ENCODE data around the gene B3GNT8. TPM values are rescaled to one million over a fixed set of nuclear protein-coding genes. Genes with fewer than 3 reads are reported as not detected.
"Not testable (repeated sequence)": the region's sequence is repeated elsewhere in the genome, so short reads cannot be mapped to it uniquely, and the experiment has no call there.

The B3GNT8 gene, protein sequence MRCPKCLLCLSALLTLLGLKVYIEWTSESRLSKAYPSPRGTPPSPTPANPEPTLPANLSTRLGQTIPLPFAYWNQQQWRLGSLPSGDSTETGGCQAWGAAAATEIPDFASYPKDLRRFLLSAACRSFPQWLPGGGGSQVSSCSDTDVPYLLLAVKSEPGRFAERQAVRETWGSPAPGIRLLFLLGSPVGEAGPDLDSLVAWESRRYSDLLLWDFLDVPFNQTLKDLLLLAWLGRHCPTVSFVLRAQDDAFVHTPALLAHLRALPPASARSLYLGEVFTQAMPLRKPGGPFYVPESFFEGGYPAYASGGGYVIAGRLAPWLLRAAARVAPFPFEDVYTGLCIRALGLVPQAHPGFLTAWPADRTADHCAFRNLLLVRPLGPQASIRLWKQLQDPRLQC
- total RNA-seq, result 0.94 TPM
- polyA plus RNA-seq, result 4.1 TPM
- long read RNA-seq, donor 1, result 0 reads
- long read RNA-seq, donor 2, result 0 reads
- long read RNA-seq, donor 3, result 0 reads
- long read RNA-seq, donor 4, partial matches to known transcripts, result 0 of 1 reads
- long read RNA-seq, donor 4, other reads (novel, unspliced or antisense), result 0 of 1 reads
- long read RNA-seq, donor 5, result 0 reads
- long read RNA-seq, donor 6, partial matches to known transcripts, result 0 of 2 reads
- long read RNA-seq, donor 6, other reads (novel, unspliced or antisense), result 0 of 2 reads
- long read RNA-seq, donor 7, result 0 reads
- long read RNA-seq, donor 8, result 0 reads
- long read RNA-seq, donor 9, result 0 reads
- long read RNA-seq, donor 10, result 0 reads

DNA sequence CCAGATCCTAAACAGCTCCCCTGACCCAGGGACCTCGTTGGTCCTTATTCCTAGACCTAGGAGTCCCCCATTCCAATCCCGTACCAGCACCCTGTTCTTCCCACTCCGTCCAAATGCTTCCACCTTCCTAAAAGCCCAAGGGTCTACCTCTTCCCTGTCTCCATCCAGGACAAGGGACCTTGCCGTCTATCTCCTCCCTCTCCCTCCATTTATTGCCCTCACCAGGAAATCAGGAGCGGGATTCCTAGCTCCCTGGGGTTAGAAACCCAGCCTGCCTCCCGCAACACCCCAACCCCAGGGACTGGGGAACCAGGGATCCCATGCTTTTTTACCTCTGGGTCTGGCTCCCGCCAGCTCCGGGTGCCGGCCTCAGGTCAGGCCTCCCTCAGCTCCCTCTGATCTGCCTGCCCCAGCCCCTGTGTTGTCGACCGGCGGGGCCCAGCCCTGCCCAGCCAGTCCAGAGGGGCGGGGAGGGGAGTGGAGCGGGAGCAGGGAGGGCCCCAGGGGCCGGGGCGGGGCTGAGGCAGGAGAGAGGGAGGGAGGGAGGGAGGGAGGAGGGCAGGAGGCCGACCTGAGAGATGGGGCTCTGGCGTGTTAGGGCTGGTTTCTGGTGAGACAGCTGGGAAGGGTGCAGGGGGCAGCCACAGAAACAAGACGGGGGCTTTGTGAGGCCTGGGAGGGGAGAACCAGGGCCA lies at the start of gene B3GNT8:
Gene B3GNT8 (minus strand): TSS at position 423 of the 695 bp plus-strand sequence. CDS start 596 bp downstream, outside the sequence.
- 26% methylated on average over 19 of the region's 19 CpGs for whole genome bisulfite sequencing
- Histone ChIP-seq H3K9me3 (ENCODE audit: control insufficient read depth in 2 of 2, insufficient read depth in 1 of 2, low read length in 1 of 2) (no peaks in the 10 kb centered on the region), H3K27ac (ENCODE audit: low read depth in 1 of 2, low read length in 1 of 2) (peak within 1 kb of the TSS; percentile 60 to 78), H3K4me3 (ENCODE audit: low read length in 2 of 2) (peak within 1 kb of the TSS; percentile 26 to 32), H3K4me1 (ENCODE audit: control insufficient read depth in 2 of 2, insufficient read depth in 2 of 2, low read length in 2 of 2) (peaks cover 13 to 22% of the 10 kb centered on the region in 2 donors), H3K27me3 (ENCODE audit: control insufficient read depth in 2 of 2, insufficient read depth in 1 of 2, low read length in 1 of 2) (no peaks in the 10 kb centered on the region), H3K36me3 (ENCODE audit: control insufficient read depth in 2 of 2, insufficient read depth in 2 of 2, low read length in 1 of 2) (peaks cover 31 to 52% of the 10 kb centered on the region in 2 donors)
- DNase-seq (ENCODE audit: low read depth in 6 of 9, low spot score in 9 of 9), result peak in 5 of 9 donors; percentile 29 to 64 (median 41)

DNA sequence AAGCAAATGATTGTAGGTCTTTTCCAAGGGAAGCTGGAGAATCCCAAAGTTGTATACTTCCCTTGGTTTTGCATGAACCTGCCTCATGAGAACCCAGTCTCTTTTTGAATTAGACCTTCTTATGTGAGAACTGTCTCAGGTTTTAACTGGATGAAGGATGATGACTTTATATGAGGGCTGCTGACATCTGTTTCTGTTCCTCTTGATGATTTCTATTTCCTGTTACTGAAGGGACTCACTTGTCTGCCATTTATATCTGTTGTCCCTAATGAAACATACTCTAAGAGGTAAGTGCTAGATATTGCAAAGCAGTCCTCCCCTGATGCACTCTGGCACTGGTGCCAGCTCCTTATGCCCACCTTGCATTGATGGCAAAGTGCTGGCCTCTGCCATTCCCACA lies 49.4 kb upstream of the B3GNT8 start:
- DNase-seq (ENCODE audit: low read depth in 6 of 9, low spot score in 9 of 9), result no peak
- Histone ChIP-seq H3K4me3 (ENCODE audit: low read length in 2 of 2) (no peak overlapping the region), H3K9me3 (ENCODE audit: control insufficient read depth in 2 of 2, insufficient read depth in 1 of 2, low read length in 1 of 2) (no peaks in the 10 kb centered on the region), H3K4me1 (ENCODE audit: control insufficient read depth in 2 of 2, insufficient read depth in 2 of 2, low read length in 2 of 2) (no peaks in the 10 kb centered on the region), H3K36me3 (ENCODE audit: control insufficient read depth in 2 of 2, insufficient read depth in 2 of 2, low read length in 1 of 2) (no peaks in the 10 kb centered on the region), H3K27ac (ENCODE audit: low read depth in 1 of 2, low read length in 1 of 2) (no peak overlapping the region), H3K27me3 (ENCODE audit: control insufficient read depth in 2 of 2, insufficient read depth in 1 of 2, low read length in 1 of 2) (peaks cover 0 to 15% of the 10 kb centered on the region in 2 donors)

DNA sequence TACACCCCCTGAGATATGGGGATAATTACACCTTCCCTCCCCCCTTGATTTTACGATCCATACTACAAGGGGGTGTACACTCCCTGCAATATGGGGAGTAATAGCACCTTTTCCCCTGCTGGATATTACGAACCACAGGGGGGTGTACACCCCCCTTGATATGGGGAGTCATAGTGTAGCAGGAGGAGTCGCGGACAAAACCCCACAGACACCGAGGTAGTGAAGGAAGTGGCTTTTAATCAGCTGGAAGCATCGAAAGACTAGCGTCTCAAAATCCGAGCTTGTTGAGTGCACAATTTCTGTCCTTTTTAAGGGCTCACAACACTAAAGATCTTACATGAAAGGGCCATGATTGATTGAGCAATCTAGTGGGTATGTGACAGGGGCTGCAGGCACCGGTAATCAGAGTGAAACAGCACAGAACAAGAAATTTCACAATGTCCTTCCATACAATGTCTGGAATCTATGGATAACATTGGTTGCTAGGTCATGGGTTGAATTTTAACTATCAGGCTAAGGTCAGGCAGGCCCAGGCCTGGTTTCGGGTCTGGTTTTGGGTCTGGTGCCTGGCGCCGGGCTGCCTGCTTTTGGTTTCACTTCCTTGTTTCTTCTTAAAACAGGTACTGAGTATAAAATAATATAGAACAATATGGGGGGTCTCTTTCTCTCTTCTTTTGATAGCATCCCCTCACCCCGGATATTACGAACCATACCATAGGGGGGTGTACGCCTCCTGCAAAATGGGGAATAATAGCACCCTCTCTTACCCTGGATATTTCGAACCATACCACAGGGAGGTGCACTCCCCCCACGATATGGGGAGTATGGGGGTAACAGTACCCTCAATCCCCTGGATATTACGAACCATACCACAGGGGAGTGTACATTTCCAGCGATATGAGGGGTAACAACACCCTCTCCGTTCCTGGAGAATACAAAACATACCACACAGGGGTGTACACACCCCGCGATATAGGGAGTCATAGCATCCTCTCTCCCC lies 36.4 kb upstream of the B3GNT8 start:
- H3K27ac ChIP-seq (ENCODE audit: low read depth in 1 of 2, low read length in 1 of 2); H3K27me3 ChIP-seq (ENCODE audit: control insufficient read depth in 2 of 2, insufficient read depth in 1 of 2, low read length in 1 of 2); H3K36me3 ChIP-seq (ENCODE audit: control insufficient read depth in 2 of 2, insufficient read depth in 2 of 2, low read length in 1 of 2); H3K4me3 ChIP-seq (ENCODE audit: low read length in 2 of 2); DNase-seq (ENCODE audit: low read depth in 6 of 9, low spot score in 9 of 9); H3K4me1 ChIP-seq (ENCODE audit: control insufficient read depth in 2 of 2, insufficient read depth in 2 of 2, low read length in 2 of 2); H3K9me3 ChIP-seq (ENCODE audit: control insufficient read depth in 2 of 2, insufficient read depth in 1 of 2, low read length in 1 of 2): not testable (repeated sequence)
- WGBS, result 85% methylated on average over 22 of the region's 22 CpGs

DNA sequence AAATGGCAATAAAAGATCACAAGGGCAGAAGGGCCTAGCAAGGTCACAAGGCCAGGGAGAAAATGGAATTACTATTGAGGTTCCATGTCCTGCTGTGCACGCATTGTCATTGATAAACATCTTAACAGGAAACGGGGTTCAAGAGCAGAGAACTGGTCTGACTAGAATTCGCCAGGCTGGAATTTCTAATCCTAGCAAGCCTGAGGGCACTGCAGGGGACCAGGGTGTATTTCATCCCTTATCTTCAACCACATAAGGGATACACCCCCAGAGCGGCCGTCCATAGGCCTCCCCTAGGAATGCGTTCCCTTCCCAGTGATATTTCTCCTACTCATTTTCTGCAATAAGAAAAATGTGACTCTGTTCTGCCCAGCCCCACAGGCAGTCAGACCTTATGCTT lies 35.3 kb upstream of the B3GNT8 start:
- H3K4me1 ChIP-seq (ENCODE audit: control insufficient read depth in 2 of 2, insufficient read depth in 2 of 2, low read length in 2 of 2), result no peaks in the 10 kb centered on the region
- no peaks in the 10 kb centered on the region for H3K36me3 ChIP-seq (ENCODE audit: control insufficient read depth in 2 of 2, insufficient read depth in 2 of 2, low read length in 1 of 2)
- no peak overlapping the region for H3K27ac ChIP-seq (ENCODE audit: low read depth in 1 of 2, low read length in 1 of 2)
- 83% methylated on average over 6 of the region's 6 CpGs for WGBS
- no peaks in the 10 kb centered on the region for H3K27me3 ChIP-seq (ENCODE audit: control insufficient read depth in 2 of 2, insufficient read depth in 1 of 2, low read length in 1 of 2)
- H3K9me3 ChIP-seq (ENCODE audit: control insufficient read depth in 2 of 2, insufficient read depth in 1 of 2, low read length in 1 of 2), result no peaks in the 10 kb centered on the region
- DNase-seq (ENCODE audit: low read depth in 6 of 9, low spot score in 9 of 9), result no peak
- H3K4me3 ChIP-seq (ENCODE audit: low read length in 2 of 2), result no peak overlapping the region

DNA sequence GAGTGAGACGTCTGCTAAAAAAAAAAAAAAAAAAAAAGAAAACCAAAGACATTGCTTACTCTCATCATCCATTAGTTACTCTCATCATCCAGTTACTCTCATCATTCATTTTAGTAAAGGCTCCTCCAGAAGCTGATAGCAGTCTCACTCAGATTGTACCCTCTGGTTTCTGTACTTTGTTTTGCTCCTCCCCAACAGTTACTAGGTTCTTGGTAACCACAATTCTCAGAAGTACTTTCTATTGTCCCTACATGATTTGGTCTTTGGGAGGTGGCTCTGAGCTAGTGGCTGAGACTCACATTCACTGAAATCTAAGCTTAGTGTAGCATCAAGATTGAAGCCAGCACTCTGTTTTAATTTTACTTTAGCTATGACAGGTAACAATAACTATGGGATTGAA lies 30.1 kb upstream of the B3GNT8 start:
- H3K4me1 ChIP-seq (ENCODE audit: control insufficient read depth in 2 of 2, insufficient read depth in 2 of 2, low read length in 2 of 2), result no peaks in the 10 kb centered on the region
- H3K27ac ChIP-seq (ENCODE audit: low read depth in 1 of 2, low read length in 1 of 2), result no peak overlapping the region
- peaks cover 0 to 2% of the 10 kb centered on the region in 2 donors for H3K27me3 ChIP-seq (ENCODE audit: control insufficient read depth in 2 of 2, insufficient read depth in 1 of 2, low read length in 1 of 2)
- peak in 1 of 9 donors; percentile 9 for DNase-seq (ENCODE audit: low read depth in 6 of 9, low spot score in 9 of 9)
- H3K4me3 ChIP-seq (ENCODE audit: low read length in 2 of 2), result no peak overlapping the region
- no peaks in the 10 kb centered on the region for H3K36me3 ChIP-seq (ENCODE audit: control insufficient read depth in 2 of 2, insufficient read depth in 2 of 2, low read length in 1 of 2)
- H3K9me3 ChIP-seq (ENCODE audit: control insufficient read depth in 2 of 2, insufficient read depth in 1 of 2, low read length in 1 of 2), result no peaks in the 10 kb centered on the region
- 69% methylated on average over 1 of the region's 1 CpG for WGBS

DNA sequence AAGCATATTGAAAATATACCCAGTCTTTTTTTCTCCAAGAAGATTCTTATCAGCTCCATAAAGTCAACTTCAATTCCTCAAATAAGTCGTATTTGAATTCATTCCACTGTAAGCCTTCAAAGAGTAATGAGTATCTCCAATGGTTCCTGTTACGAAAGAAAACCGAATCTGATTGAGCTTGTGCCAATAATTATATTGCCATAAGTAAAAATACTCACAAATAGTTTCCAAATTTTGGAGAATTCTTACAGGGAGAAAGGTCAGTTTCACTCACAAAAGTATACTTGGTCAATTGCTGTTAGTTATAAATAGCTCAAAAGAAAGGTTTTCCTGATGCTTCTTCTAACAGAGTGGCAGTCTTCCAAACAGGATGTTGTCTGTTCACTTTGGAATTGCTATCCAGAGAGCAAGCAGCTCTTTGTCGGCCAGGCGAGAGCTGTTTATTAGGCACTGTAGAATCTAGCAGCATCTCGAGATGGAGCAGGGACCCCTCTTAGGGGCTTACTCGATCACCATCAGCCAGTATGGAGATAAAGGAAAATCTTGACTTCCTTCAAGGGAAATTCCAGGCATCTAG lies 29.3 kb upstream of the B3GNT8 start:
- H3K27me3 ChIP-seq (ENCODE audit: control insufficient read depth in 2 of 2, insufficient read depth in 1 of 2, low read length in 1 of 2), result peaks cover 0 to 2% of the 10 kb centered on the region in 2 donors
- no peaks in the 10 kb centered on the region for H3K4me1 ChIP-seq (ENCODE audit: control insufficient read depth in 2 of 2, insufficient read depth in 2 of 2, low read length in 2 of 2)
- H3K27ac ChIP-seq (ENCODE audit: low read depth in 1 of 2, low read length in 1 of 2), result no peak overlapping the region
- DNase-seq (ENCODE audit: low read depth in 6 of 9, low spot score in 9 of 9), result no peak
- H3K9me3 ChIP-seq (ENCODE audit: control insufficient read depth in 2 of 2, insufficient read depth in 1 of 2, low read length in 1 of 2), result no peaks in the 10 kb centered on the region
- H3K36me3 ChIP-seq (ENCODE audit: control insufficient read depth in 2 of 2, insufficient read depth in 2 of 2, low read length in 1 of 2), result no peaks in the 10 kb centered on the region
- WGBS, result 67% methylated on average over 7 of the region's 7 CpGs
- no peak overlapping the region for H3K4me3 ChIP-seq (ENCODE audit: low read length in 2 of 2)

DNA sequence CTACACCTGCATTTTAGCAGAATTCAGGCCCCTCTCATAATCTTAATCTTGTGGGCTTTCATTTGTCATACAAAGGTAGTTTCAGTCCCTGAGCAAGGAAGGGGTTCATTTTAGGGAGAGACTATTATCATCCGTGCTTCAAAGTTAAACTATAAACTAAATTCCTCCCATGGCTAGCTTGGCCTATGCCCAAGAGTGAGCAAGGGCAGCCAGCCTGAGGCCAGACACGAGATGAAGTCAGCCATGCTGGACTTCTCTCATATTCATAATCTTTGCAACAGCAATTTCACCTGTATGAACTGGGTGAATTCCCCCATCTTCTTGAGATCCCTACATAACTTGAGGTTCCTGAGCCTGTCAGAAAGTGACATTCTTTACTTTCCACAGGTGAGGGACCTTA lies 28.8 kb upstream of the B3GNT8 start:
- Histone ChIP-seq H3K36me3 (ENCODE audit: control insufficient read depth in 2 of 2, insufficient read depth in 2 of 2, low read length in 1 of 2) (no peaks in the 10 kb centered on the region), H3K4me1 (ENCODE audit: control insufficient read depth in 2 of 2, insufficient read depth in 2 of 2, low read length in 2 of 2) (no peaks in the 10 kb centered on the region), H3K27ac (ENCODE audit: low read depth in 1 of 2, low read length in 1 of 2) (no peak overlapping the region), H3K9me3 (ENCODE audit: control insufficient read depth in 2 of 2, insufficient read depth in 1 of 2, low read length in 1 of 2) (no peaks in the 10 kb centered on the region), H3K27me3 (ENCODE audit: control insufficient read depth in 2 of 2, insufficient read depth in 1 of 2, low read length in 1 of 2) (peaks cover 0 to 2% of the 10 kb centered on the region in 2 donors), H3K4me3 (ENCODE audit: low read length in 2 of 2) (no peak overlapping the region)
- 85% methylated on average over 2 of the region's 2 CpGs for WGBS
- no peak for DNase-seq (ENCODE audit: low read depth in 6 of 9, low spot score in 9 of 9)

DNA sequence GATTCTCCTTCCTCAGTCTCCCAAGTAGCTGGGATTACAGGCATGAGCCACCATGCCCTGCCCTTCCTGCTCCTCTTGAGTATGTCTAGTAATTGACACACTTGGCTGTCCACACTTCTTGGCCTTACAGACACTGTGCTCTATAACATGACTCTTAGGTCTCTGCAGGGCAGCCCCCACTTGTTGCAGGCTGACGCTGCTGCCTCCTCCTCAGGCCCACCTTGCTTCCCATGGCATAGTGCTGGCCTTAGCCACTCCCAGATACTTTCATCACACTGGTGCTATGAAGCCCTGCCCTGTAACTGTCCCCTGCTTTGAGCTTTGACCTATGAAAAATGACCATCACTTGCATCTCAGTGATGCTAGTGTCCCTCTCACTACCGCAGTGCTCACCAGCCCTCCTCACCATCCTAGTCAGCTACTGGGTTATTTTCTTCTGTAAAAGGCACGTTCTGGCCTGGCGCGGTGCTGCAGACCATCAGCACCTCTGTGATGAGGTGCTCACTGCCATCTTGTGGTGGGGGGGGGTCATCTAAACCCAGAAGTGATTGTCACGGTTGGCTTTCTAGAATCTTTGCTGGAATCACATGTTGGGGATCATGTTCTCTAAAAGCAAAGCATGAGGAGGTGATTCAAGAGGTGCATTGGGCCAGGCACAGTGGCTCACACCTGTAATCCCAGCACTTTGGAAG lies 25.6 kb upstream of the B3GNT8 start:
- DNase-seq (ENCODE audit: low read depth in 6 of 9, low spot score in 9 of 9), result no peak
- Histone ChIP-seq H3K4me3 (ENCODE audit: low read length in 2 of 2) (no peak overlapping the region), H3K4me1 (ENCODE audit: control insufficient read depth in 2 of 2, insufficient read depth in 2 of 2, low read length in 2 of 2) (peaks cover 0 to 4% of the 10 kb centered on the region in 2 donors), H3K27ac (ENCODE audit: low read depth in 1 of 2, low read length in 1 of 2) (no peak overlapping the region), H3K27me3 (ENCODE audit: control insufficient read depth in 2 of 2, insufficient read depth in 1 of 2, low read length in 1 of 2) (peaks cover 0 to 17% of the 10 kb centered on the region in 2 donors), H3K36me3 (ENCODE audit: control insufficient read depth in 2 of 2, insufficient read depth in 2 of 2, low read length in 1 of 2) (no peaks in the 10 kb centered on the region), H3K9me3 (ENCODE audit: control insufficient read depth in 2 of 2, insufficient read depth in 1 of 2, low read length in 1 of 2) (no peaks in the 10 kb centered on the region)
- 89% methylated on average over 6 of the region's 6 CpGs for WGBS

Data from thymus (tissue), 14 donors.